C4-2B (cell line): ENCODE data around the gene POTEM.
"Not testable (repeated sequence)": the region's sequence is repeated elsewhere in the genome, so short reads cannot be mapped to it uniquely, and the experiment has no call there.

Experiments used
- CTCF ChIP-seq: fragments of 450-650 bp; conservative IDR thresholded peaks from 2 replicates; pipeline ENCODE4 v1.5.1; 2017; ENCODE audit warnings: mild to moderate bottlenecking
- ZFX ChIP-seq: fragments of 450-650 bp; IDR thresholded peaks from 2 replicates; pipeline ENCODE4 v1.6.1; 2017

- not testable (repeated sequence) for TF ChIP-seq CTCF, ZFX
Measured at GRCh38 chr14:18918345-18918744, 48.9 kb upstream of the POTEM start.
